Measurements from ENCODE around the gene RLIM.

The RLIM gene

DNA sequence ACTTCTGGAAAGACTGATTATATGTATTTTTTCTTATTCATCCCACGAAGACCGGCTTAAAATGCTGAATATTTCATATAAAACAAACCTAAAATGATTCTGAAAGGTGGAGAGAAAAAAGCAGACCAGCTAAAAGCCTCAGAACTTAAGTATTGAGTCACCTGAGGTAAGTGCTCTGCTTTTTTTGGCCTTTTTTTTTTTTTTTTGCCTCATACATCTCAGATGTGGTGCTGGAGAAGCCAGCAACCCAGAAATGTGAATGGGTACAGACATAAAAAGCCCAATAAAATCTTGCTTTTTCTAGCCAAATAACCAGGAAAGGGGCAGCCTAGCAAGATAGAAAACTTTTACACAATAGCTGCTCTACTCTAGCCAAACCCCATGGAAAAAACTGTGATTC lies 57.0 kb downstream of the RLIM start:
- H3K36me3 ChIP-seq (replicated peaks) = no peaks in the 10 kb centered on the region
- no peaks in the 10 kb centered on the region for H3K27me3 ChIP-seq (ENCODE audit: low read depth)
- H3K4me1 ChIP-seq = no peaks in the 10 kb centered on the region
- H3K4me3 ChIP-seq = no peak overlapping the region
- H3K9me3 ChIP-seq = no peaks in the 10 kb centered on the region
- DNase-seq (ENCODE audit: low spot score in 2 of 2) = no peak
- in situ Hi-C loops (cut with MboI; ENCODE audit: low sequenced_read_pairs) = no loop called here

DNA sequence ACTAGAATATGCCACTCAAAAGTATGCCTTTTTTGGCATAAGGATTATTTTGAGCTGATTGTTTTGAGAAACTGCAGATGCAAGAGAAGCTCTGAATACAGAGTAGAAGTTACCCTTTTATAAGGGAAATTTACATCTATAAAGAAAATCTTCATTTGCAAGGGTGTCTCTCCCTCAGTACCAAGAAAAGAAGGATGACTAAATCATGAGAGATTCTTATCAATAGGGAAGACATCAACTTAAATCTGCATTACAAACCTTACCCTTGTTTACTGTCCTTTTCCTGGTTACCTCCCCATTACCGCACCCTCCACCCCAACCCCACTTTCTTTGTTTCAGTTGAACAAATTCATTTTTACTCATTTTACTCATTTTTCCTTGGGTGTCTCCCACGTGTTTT lies 62.5 kb downstream of the RLIM start:
- H3K4me1 ChIP-seq = peaks cover 16% of the 10 kb centered on the region
- no peak overlapping the region for H3K4me3 ChIP-seq
- H3K9me3 ChIP-seq = no peaks in the 10 kb centered on the region
- in situ Hi-C loops (cut with MboI; ENCODE audit: low sequenced_read_pairs) = no loop called here
- H3K36me3 ChIP-seq (replicated peaks) = no peaks in the 10 kb centered on the region
- no peaks in the 10 kb centered on the region for H3K27me3 ChIP-seq (ENCODE audit: low read depth)
- DNase-seq (ENCODE audit: low spot score in 2 of 2) = peak; percentile 31 to 90

DNA sequence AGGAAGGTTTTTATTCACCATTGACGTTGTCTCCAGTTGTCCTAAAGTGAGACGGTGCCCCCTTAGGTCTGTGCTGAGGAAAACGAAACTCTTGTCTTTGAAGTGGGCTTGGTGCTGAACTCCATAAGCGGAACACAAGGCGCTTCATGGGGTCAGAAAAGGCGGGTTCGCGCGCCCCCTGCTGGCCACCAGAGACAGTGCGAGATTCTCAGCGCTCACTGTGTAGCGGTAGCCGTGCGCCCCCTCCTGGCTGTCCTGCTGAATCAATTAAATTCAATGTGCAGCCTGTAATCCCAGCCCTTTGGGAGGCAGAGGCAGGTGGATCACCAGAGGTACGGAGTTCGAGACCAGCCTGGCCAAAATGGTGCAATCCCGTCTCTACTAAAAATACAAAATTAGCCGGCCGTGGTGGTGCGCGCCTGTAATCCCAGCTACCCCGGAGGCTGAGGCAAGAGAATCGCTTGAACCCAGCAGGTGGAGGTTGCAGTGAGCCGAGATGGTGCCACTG lies 64.1 kb downstream of the RLIM start:
- H3K9me3 ChIP-seq = no peaks in the 10 kb centered on the region
- peaks cover 16% of the 10 kb centered on the region for H3K4me1 ChIP-seq
- H3K36me3 ChIP-seq (replicated peaks) = no peaks in the 10 kb centered on the region
- peak; percentile 71 to 94 for DNase-seq (ENCODE audit: low spot score in 2 of 2)
- H3K4me3 ChIP-seq = no peak overlapping the region
- in situ Hi-C loops (cut with MboI; ENCODE audit: low sequenced_read_pairs) = no loop called here
- H3K27me3 ChIP-seq (ENCODE audit: low read depth) = no peaks in the 10 kb centered on the region

DNA sequence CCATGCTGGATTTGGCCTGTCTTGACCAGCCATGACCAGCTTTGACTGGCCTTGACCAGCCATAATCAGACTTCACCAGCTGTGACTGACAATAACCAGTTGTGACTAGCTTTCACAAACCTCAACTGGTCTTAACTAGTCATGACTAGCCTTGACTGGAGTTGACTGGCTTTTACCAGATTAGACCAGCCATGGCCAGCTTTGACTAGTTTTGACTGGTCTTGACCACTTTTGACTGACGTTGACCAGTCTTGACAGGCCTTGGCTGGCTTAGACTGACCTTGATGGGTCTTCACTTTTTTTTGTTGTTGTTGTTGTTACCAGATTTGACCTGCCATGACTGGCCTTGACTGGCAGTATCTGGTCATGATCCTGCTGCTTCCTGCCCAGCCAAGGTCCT lies 67.4 kb downstream of the RLIM start:
- no peaks in the 10 kb centered on the region for H3K27me3 ChIP-seq (ENCODE audit: low read depth)
- H3K4me3 ChIP-seq = no peak overlapping the region
- no peak for DNase-seq (ENCODE audit: low spot score in 2 of 2)
- no peaks in the 10 kb centered on the region for H3K36me3 ChIP-seq (replicated peaks)
- H3K9me3 ChIP-seq = no peaks in the 10 kb centered on the region
- in situ Hi-C loops (cut with MboI; ENCODE audit: low sequenced_read_pairs) = loop anchor here (10.0 to 25.0 kb wide), 2 partner anchors 162 to 685 kb away; partner anchors contain the start of gene XIST
- H3K4me1 ChIP-seq = peaks cover 15% of the 10 kb centered on the region

DNA sequence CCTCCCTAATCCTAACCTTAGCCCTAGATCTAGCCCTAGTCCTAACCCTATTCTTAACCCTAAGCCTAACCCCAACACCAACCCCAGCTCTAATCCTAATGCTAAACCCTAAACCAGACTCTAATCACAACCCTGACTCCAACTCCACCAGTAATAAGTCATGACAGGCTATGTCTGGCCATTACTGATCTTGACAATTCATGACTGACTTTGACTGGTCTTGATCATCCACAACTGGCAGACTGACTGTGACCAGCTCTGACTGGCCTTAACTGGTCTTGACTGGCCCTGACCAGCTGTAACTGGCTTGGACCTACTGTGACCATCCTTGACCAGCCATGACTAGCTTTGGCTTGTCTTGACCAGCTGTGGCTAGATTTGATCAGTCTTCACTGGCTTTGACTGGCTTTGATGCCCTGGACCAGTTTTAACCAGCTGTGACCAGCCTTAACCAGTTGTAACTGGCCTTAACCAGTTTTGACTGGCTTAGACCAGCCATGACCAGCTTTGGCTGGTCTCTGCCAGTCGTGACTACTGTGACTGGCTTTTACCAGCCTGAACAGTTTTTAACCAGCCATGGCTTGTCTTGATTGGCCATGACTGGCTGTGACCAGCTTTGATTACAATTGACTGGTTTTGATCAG lies 68.4 kb downstream of the RLIM start:
- H3K4me3 ChIP-seq = no peak overlapping the region

DNA sequence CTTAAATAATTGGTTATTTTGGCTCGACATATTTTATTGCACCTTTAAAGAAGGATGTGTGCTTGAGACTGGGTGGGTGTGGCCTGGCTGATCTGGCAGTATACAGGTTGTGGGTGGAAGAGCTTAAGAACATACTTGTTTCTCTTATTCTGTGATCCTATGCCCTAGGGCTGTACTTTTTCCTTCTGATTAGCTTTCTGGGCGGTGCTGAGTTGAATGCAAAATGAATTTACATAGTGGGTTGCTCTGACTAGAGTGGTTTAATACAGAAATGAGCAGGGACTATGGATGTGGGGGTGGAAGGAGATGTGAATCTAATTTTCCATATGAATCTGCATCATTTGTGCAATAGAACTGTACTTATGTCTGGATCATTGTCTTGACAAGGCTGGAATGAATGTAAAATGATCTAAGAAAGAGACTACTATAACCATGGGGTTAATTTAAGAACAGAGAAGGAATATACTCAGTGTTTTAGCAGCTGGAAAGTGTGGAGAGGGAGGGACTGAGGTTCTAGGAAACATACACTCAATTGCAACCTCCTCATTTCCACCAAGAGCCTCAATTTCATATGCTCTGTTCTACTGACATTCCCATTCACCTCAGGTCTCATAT lies 73.7 kb downstream of the RLIM start:
- H3K9me3 ChIP-seq = no peaks in the 10 kb centered on the region
- H3K27me3 ChIP-seq (ENCODE audit: low read depth) = no peaks in the 10 kb centered on the region
- in situ Hi-C loops (cut with MboI; ENCODE audit: low sequenced_read_pairs) = loop anchor here (10.0 to 25.0 kb wide), 2 partner anchors 156 to 678 kb away; partner anchors contain the start of gene XIST
- no peaks in the 10 kb centered on the region for H3K36me3 ChIP-seq (replicated peaks)
- no peak overlapping the region for H3K4me3 ChIP-seq
- H3K4me1 ChIP-seq = peaks cover 19% of the 10 kb centered on the region
- peak; percentile 75 to 87 for DNase-seq (ENCODE audit: low spot score in 2 of 2)

More for the DNA sequence above, 68.4 kb downstream of the RLIM start:
- Histone ChIP-seq H3K4me1 (peaks cover 12% of the 10 kb centered on the region), H3K36me3 (replicated peaks) (no peaks in the 10 kb centered on the region), H3K9me3 (no peaks in the 10 kb centered on the region), H3K27me3 (ENCODE audit: low read depth) (no peaks in the 10 kb centered on the region)
- in situ Hi-C loops (cut with MboI; ENCODE audit: low sequenced_read_pairs) = loop anchor here (10.0 to 25.0 kb wide), 2 partner anchors 161 to 684 kb away; partner anchors contain the start of gene XIST
- no peak for DNase-seq (ENCODE audit: low spot score in 2 of 2)

DNA sequence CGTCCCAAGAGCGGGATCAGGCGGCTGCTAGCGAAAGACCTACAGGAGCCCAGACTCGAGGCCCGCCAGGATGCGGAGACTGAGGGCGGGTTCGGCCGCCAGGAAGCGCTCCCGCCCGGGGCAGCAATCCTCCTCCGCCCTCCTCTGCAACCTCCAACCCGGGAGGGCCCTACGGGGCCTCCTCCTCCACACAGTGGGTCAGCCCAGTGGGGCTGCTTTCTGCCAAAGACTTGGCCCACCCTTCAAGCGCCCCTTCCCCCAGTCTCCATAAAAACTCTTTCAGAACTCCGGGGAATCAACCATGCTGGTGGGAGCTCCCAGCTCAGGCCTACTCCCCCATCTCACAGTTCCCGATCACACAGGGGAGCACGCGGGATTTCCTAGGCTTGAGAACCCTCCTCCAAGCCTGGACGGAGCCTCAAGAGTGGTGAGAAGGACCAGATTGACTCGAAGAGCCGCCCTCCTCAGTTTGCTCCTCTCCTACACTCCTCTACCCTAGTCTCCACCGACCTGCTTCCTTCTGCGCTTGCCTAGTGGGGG lies 77.5 kb downstream of the RLIM start:
- Histone ChIP-seq H3K36me3 (replicated peaks) (no peaks in the 10 kb centered on the region), H3K27me3 (ENCODE audit: low read depth) (no peaks in the 10 kb centered on the region), H3K9me3 (no peaks in the 10 kb centered on the region), H3K4me1 (peaks cover 19% of the 10 kb centered on the region), H3K4me3 (no peak overlapping the region)
- in situ Hi-C loops (cut with MboI; ENCODE audit: low sequenced_read_pairs) = loop anchor here (25.0 kb wide), 1 partner anchor 675 kb away; the partner anchor contains the start of gene XIST
- no peak for DNase-seq (ENCODE audit: low spot score in 2 of 2)

DNA sequence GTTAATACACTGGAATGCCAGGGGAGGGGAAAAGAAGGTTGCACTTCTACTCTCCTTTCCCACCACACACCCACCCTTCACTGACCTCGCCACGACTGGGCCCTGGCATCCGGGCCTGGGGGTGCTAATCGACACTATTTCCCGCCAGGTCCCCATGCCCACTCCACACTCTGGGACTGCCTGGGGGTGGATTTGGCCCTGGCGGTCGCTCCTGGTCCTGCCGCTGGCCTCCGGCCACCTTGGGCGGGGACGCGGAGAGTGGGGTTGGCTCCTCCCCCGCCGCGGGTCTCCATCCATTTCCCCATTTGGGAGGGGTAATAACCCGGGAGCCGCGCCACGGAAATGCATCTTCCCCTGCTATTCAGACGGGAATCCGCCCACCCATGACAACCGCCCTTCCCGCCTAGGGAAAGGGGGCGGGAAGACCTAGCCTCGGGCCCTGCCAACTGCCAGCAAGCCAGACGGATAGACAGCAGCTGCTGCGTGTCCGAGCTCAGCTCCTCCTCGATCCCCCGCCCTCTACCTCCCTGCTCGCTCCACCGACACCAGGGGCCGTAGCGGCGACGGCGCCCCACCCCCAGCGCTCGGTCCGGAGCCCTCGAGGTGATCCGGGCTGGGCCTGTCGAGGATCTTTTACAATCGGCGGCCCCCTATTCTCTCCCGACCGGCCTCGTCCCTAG lies 78.1 kb downstream of the RLIM start:
- H3K27me3 ChIP-seq (ENCODE audit: low read depth) = no peaks in the 10 kb centered on the region
- H3K36me3 ChIP-seq (replicated peaks) = no peaks in the 10 kb centered on the region
- no peaks in the 10 kb centered on the region for H3K9me3 ChIP-seq
- no peak overlapping the region for H3K4me3 ChIP-seq
- peaks cover 15% of the 10 kb centered on the region for H3K4me1 ChIP-seq
- DNase-seq (ENCODE audit: low spot score in 2 of 2) = no peak
- in situ Hi-C loops (cut with MboI; ENCODE audit: low sequenced_read_pairs) = loop anchor here (25.0 kb wide), 1 partner anchor 674 kb away; the partner anchor contains the start of gene XIST

DNA sequence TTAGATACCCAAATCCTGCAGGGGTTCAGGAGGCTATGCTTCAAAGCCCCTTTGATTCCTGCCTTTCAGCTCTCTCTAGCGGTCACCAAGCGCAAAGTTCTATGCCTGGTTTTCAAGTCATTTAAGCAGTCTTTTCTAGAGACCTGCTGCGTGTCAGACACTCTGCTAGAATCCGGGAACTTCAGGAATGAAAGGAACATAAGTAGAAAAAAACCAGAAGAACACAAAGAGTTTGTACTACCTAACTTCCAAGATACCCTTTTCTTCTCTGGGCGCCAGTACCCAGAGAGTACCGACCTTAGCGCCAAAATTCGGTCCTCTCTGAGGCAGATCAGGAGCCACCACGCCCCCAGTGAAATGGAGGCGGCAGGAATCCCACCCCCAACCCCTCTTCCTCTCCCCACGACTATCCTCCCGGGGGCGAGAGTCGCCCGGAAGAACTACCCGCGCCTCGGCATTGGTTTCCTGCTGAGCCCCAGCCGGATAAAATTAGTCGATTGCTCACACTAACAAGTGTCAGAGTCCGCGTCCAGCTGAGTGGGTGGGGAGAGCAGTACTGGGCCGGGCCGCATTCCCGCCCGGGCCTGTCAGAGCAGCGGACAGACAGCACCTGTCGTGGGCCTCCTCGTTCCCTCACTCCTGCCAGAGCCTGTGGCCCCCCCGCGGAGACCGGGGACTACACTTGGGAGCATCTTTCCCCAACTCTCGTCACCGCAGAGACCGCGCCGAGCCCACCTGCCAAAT lies 78.8 kb downstream of the RLIM start:
- Histone ChIP-seq H3K36me3 (replicated peaks) (no peaks in the 10 kb centered on the region), H3K27me3 (ENCODE audit: low read depth) (no peaks in the 10 kb centered on the region), H3K4me1 (peaks cover 8% of the 10 kb centered on the region), H3K9me3 (no peaks in the 10 kb centered on the region), H3K4me3 (no peak overlapping the region)
- DNase-seq (ENCODE audit: low spot score in 2 of 2) = peak in 1 of 2 experiments; percentile 43
- in situ Hi-C loops (cut with MboI; ENCODE audit: low sequenced_read_pairs) = loop anchor here (25.0 kb wide), 1 partner anchor 673 kb away; the partner anchor contains the start of gene XIST

Data from HAP-1 (cell line).